Suprapubic skin (tissue), 4 donors: ENCODE data around the gene ZNF148. TPM values are rescaled to one million over a fixed set of nuclear protein-coding genes. Genes with fewer than 3 reads are reported as not detected.

Experiments
- DNase-seq, 2 donors: peaks; one replicate each; pipeline ENCODE4 v3.0.0-alpha.2; 2019; ENCODE audit warnings: low spot score in 2 of 2
- H3K27ac ChIP-seq: fragments of 200-600 bp; sonication (generic); one replicate; pipeline ENCODE4 v1.5.1; 2019
- H3K27me3 ChIP-seq: fragments of 200-600 bp; sonication (generic); one replicate; pipeline ENCODE4 v1.5.1; 2019
- H3K36me3 ChIP-seq: fragments of 200-600 bp; sonication (generic); one replicate; pipeline ENCODE4 v1.5.1; 2019
- H3K4me1 ChIP-seq: fragments of 200-600 bp; sonication (generic); one replicate; pipeline ENCODE4 v1.5.1; 2019
- H3K4me3 ChIP-seq: fragments of 200-600 bp; sonication (generic); one replicate; pipeline ENCODE4 v1.5.1; 2019; ENCODE audit warnings: mild to moderate bottlenecking
- H3K9me3 ChIP-seq: fragments of 200-600 bp; sonication (generic); one replicate; pipeline ENCODE4 v1.5.1; 2019
- CTCF ChIP-seq, 2 donors: fragments of 200-600 bp in 1 of 2; fragments of 450-650 bp in 1 of 2; sonication (generic) in 1 of 2; IDR thresholded peaks; one replicate each; pipeline ENCODE4 v1.5.1; 2016 to 2019; ENCODE audit warnings: antibody characterized with exemption in 2 of 2, mild to moderate bottlenecking in 1 of 2, moderate library complexity in 1 of 2
- EP300 ChIP-seq: sonication (generic); formaldehyde crosslinking; IDR thresholded peaks from one replicate; pipeline ENCODE4 v1.6.1; 2017; ENCODE audit warnings: antibody characterized with exemption
- POLR2A ChIP-seq, 2 donors: fragments of 450-650 bp; IDR thresholded peaks; one replicate each; pipeline ENCODE4 v1.6.1; 2017; ENCODE audit warnings: antibody characterized with exemption in 2 of 2, mild to moderate bottlenecking in 2 of 2, moderate library complexity in 2 of 2
- POLR2AphosphoS5 ChIP-seq, 3 donors: sonication (generic); formaldehyde crosslinking; IDR thresholded peaks; one replicate each; pipeline ENCODE4 v1.6.1; 2017; ENCODE audit warnings: antibody characterized with exemption in 3 of 3
- WGBS: methylation state at CpG from one replicate; pipeline ENCODE4 v1.1.5; 2018; 5-methylcytosine and 5-hydroxymethylcytosine counted together
- total RNA-seq, 4 donors: library from RNA; depleted of rRNA; stranded (reverse); fragments of >200 nt; gene quantifications; one replicate each; pipeline ENCODE4 v1.1.0, GENCODE V29; 2016

Gene ZNF148
- total RNA-seq, 4 donors from 2014 or later: 16.5 to 30.0 (median 20.3) TPM

GRCh38 chr3:125262161-125262560 lies 113.0 kb downstream of the ZNF148 start:
- 81% methylated on average over 1 of the region's 1 CpG for WGBS
- no peak overlapping the region for H3K4me3 ChIP-seq
- peaks cover 7% of the 10 kb centered on the region for H3K36me3 ChIP-seq
- H3K9me3 ChIP-seq: no peaks in the 10 kb centered on the region
- no peak overlapping the region for H3K27ac ChIP-seq
- TF ChIP-seq POLR2AphosphoS5 (IDR thresholded peaks at IDR 0.05): no peak
- TF ChIP-seq EP300: no peak
- TF ChIP-seq POLR2A (IDR thresholded peaks at IDR 0.05): no peak
- no peak for TF ChIP-seq CTCF (IDR thresholded peaks at IDR 0.05)
- H3K4me1 ChIP-seq: no peaks in the 10 kb centered on the region
- H3K27me3 ChIP-seq: no peaks in the 10 kb centered on the region
- DNase-seq: no peak

GRCh38 chr3:125261031-125261430 lies 114.1 kb downstream of the ZNF148 start:
- no peaks in the 10 kb centered on the region for H3K4me1 ChIP-seq
- no peaks in the 10 kb centered on the region for H3K27me3 ChIP-seq
- no peak for DNase-seq
- no peak for TF ChIP-seq EP300
- no peak for TF ChIP-seq POLR2A (IDR thresholded peaks at IDR 0.05)
- TF ChIP-seq POLR2AphosphoS5 (IDR thresholded peaks at IDR 0.05): no peak
- no peak for TF ChIP-seq CTCF (IDR thresholded peaks at IDR 0.05)
- no peak overlapping the region for H3K4me3 ChIP-seq
- WGBS: 88% methylated on average over 1 of the region's 1 CpG
- H3K27ac ChIP-seq: no peak overlapping the region
- H3K9me3 ChIP-seq: no peaks in the 10 kb centered on the region
- peaks cover 7% of the 10 kb centered on the region for H3K36me3 ChIP-seq

GRCh38 chr3:125260158-125260557 lies 115.0 kb downstream of the ZNF148 start:
- 94% methylated on average over 2 of the region's 2 CpGs for WGBS
- H3K27ac ChIP-seq: no peak overlapping the region
- peaks cover 7% of the 10 kb centered on the region for H3K36me3 ChIP-seq
- no peak for TF ChIP-seq CTCF (IDR thresholded peaks at IDR 0.05)
- TF ChIP-seq POLR2A (IDR thresholded peaks at IDR 0.05): no peak
- TF ChIP-seq POLR2AphosphoS5 (IDR thresholded peaks at IDR 0.05): no peak
- TF ChIP-seq EP300: no peak
- no peaks in the 10 kb centered on the region for H3K4me1 ChIP-seq
- H3K27me3 ChIP-seq: no peaks in the 10 kb centered on the region
- no peak for DNase-seq
- no peaks in the 10 kb centered on the region for H3K9me3 ChIP-seq
- H3K4me3 ChIP-seq: no peak overlapping the region

- peaks cover 7% of the 10 kb centered on the region for H3K36me3 ChIP-seq
- no peak overlapping the region for H3K27ac ChIP-seq
- no peak for TF ChIP-seq POLR2AphosphoS5 (IDR thresholded peaks at IDR 0.05)
- no peak for TF ChIP-seq EP300
- no peak for TF ChIP-seq POLR2A (IDR thresholded peaks at IDR 0.05)
- no peak for TF ChIP-seq CTCF (IDR thresholded peaks at IDR 0.05)
- DNase-seq: no peak
- no peaks in the 10 kb centered on the region for H3K4me1 ChIP-seq
- 91% methylated on average over 4 of the region's 4 CpGs for WGBS
- no peaks in the 10 kb centered on the region for H3K9me3 ChIP-seq
- H3K27me3 ChIP-seq: no peaks in the 10 kb centered on the region
- no peak overlapping the region for H3K4me3 ChIP-seq
Observed at GRCh38 chr3:125257536-125257935, 117.6 kb downstream of the ZNF148 start.

GRCh38 chr3:125256675-125257074 lies 118.5 kb downstream of the ZNF148 start:
- Histone ChIP-seq H3K36me3 (peaks cover 10% of the 10 kb centered on the region), H3K4me1 (no peaks in the 10 kb centered on the region), H3K9me3 (no peaks in the 10 kb centered on the region), H3K27ac (no peak overlapping the region), H3K4me3 (no peak overlapping the region), H3K27me3 (no peaks in the 10 kb centered on the region)
- DNase-seq: no peak
- TF ChIP-seq EP300 (no peak), POLR2A (IDR thresholded peaks at IDR 0.05) (no peak), CTCF (IDR thresholded peaks at IDR 0.05) (no peak), POLR2AphosphoS5 (IDR thresholded peaks at IDR 0.05) (no peak)
